ENCODE measurements around the gene WIPF3.
"Not testable (repeated sequence)": the region's sequence is repeated elsewhere in the genome, so short reads cannot be mapped to it uniquely, and the experiment has no call there.

The WIPF3 gene

GRCh38 chr7:29955075-29955792 lies 148.9 kb downstream of the WIPF3 start:
- H3K27ac ChIP-seq (ENCODE audit: low read depth, low read length) = no peak overlapping the region
- no peaks in the 10 kb centered on the region for H3K9me3 ChIP-seq (ENCODE audit: control insufficient read depth, insufficient read depth, low read depth, low read length)
- H3K4me1 ChIP-seq (ENCODE audit: control insufficient read depth, insufficient read depth, low read length) = peaks cover 18% of the 10 kb centered on the region; the same call in 1 of the 2 replicates
- peaks cover 67% of the 10 kb centered on the region for H3K36me3 ChIP-seq (ENCODE audit: control insufficient read depth, insufficient read depth, low read length)
- no peak overlapping the region for H3K4me3 ChIP-seq (ENCODE audit: low read depth, low read length)
- no peaks in the 10 kb centered on the region for H3K27me3 ChIP-seq (ENCODE audit: control insufficient read depth, insufficient read depth, low read length)
- H3K9ac ChIP-seq (ENCODE audit: low read length) = no peak overlapping the region

GRCh38 chr7:29955799-29956486 lies 149.6 kb downstream of the WIPF3 start:
- H3K4me1 ChIP-seq (ENCODE audit: control insufficient read depth, insufficient read depth, low read length) = peaks cover 18% of the 10 kb centered on the region; the same call in 1 of the 2 replicates
- peaks cover 63% of the 10 kb centered on the region for H3K36me3 ChIP-seq (ENCODE audit: control insufficient read depth, insufficient read depth, low read length)

GRCh38 chr7:29956487-29956836 lies 150.2 kb downstream of the WIPF3 start:
- no peaks in the 10 kb centered on the region for H3K9me3 ChIP-seq (ENCODE audit: control insufficient read depth, insufficient read depth, low read depth, low read length)
- H3K36me3 ChIP-seq (ENCODE audit: control insufficient read depth, insufficient read depth, low read length) = peaks cover 58% of the 10 kb centered on the region
- peaks cover 18% of the 10 kb centered on the region; the same call in 1 of the 2 replicates for H3K4me1 ChIP-seq (ENCODE audit: control insufficient read depth, insufficient read depth, low read length)
- H3K27me3 ChIP-seq (ENCODE audit: control insufficient read depth, insufficient read depth, low read length) = no peaks in the 10 kb centered on the region
- no peak overlapping the region for H3K4me3 ChIP-seq (ENCODE audit: low read depth, low read length)
- 0 out of 2 replicates have a peak overlapping the region, but pooled peaks have one; percentile 1 for H3K27ac ChIP-seq (ENCODE audit: low read depth, low read length)
- no peak overlapping the region for H3K9ac ChIP-seq (ENCODE audit: low read length)

More at GRCh38 chr7:29955799-29956486, 149.6 kb downstream of the WIPF3 start:
- Histone ChIP-seq H3K27ac (ENCODE audit: low read depth, low read length) (0 out of 2 replicates have a peak overlapping the region, but pooled peaks have one; percentile 1), H3K9ac (ENCODE audit: low read length) (no peak overlapping the region), H3K9me3 (ENCODE audit: control insufficient read depth, insufficient read depth, low read depth, low read length) (no peaks in the 10 kb centered on the region), H3K27me3 (ENCODE audit: control insufficient read depth, insufficient read depth, low read length) (no peaks in the 10 kb centered on the region), H3K4me3 (ENCODE audit: low read depth, low read length) (no peak overlapping the region)

- Histone ChIP-seq H3K4me1 (ENCODE audit: control insufficient read depth, insufficient read depth, low read length) (peaks cover 18% of the 10 kb centered on the region; the same call in 1 of the 2 replicates), H3K9ac (ENCODE audit: low read length) (no peak overlapping the region), H3K36me3 (ENCODE audit: control insufficient read depth, insufficient read depth, low read length) (peaks cover 50% of the 10 kb centered on the region), H3K9me3 (ENCODE audit: control insufficient read depth, insufficient read depth, low read depth, low read length) (peaks cover 2% of the 10 kb centered on the region; the same call in 1 of the 2 replicates), H3K4me3 (ENCODE audit: low read depth, low read length) (no peak overlapping the region), H3K27me3 (ENCODE audit: control insufficient read depth, insufficient read depth, low read length) (no peaks in the 10 kb centered on the region), H3K27ac (ENCODE audit: low read depth, low read length) (no peak overlapping the region)
These were observed 151.4 kb downstream of the WIPF3 start for GRCh38 chr7:29957521-29958310.

- H3K27me3 ChIP-seq (ENCODE audit: control insufficient read depth, insufficient read depth, low read length) = no peaks in the 10 kb centered on the region
- H3K4me1 ChIP-seq (ENCODE audit: control insufficient read depth, insufficient read depth, low read length) = peaks cover 18% of the 10 kb centered on the region; the same call in 1 of the 2 replicates
- H3K4me3 ChIP-seq (ENCODE audit: low read depth, low read length) = no peak overlapping the region
- peaks cover 2% of the 10 kb centered on the region; the same call in 1 of the 2 replicates for H3K9me3 ChIP-seq (ENCODE audit: control insufficient read depth, insufficient read depth, low read depth, low read length)
- peaks cover 47% of the 10 kb centered on the region for H3K36me3 ChIP-seq (ENCODE audit: control insufficient read depth, insufficient read depth, low read length)
- no peak overlapping the region for H3K9ac ChIP-seq (ENCODE audit: low read length)
- no peak overlapping the region for H3K27ac ChIP-seq (ENCODE audit: low read depth, low read length)
These were observed 152.5 kb downstream of the WIPF3 start for GRCh38 chr7:29958667-29959358.

GRCh38 chr7:29961611-29962010 lies 155.3 kb downstream of the WIPF3 start:
- not testable (repeated sequence) for H3K9ac ChIP-seq (ENCODE audit: low read length)

GRCh38 chr7:29962035-29962434 lies 155.7 kb downstream of the WIPF3 start:
- H3K4me3 ChIP-seq (ENCODE audit: low read depth, low read length) = no peak overlapping the region
- peaks cover 53% of the 10 kb centered on the region for H3K36me3 ChIP-seq (ENCODE audit: control insufficient read depth, insufficient read depth, low read length)
- H3K9ac ChIP-seq (ENCODE audit: low read length) = no peak overlapping the region
- H3K27ac ChIP-seq (ENCODE audit: low read depth, low read length) = no peak overlapping the region
- H3K4me1 ChIP-seq (ENCODE audit: control insufficient read depth, insufficient read depth, low read length) = peaks cover 18% of the 10 kb centered on the region; the same call in 1 of the 2 replicates
- H3K27me3 ChIP-seq (ENCODE audit: control insufficient read depth, insufficient read depth, low read length) = no peaks in the 10 kb centered on the region
- peaks cover 2% of the 10 kb centered on the region; the same call in 1 of the 2 replicates for H3K9me3 ChIP-seq (ENCODE audit: control insufficient read depth, insufficient read depth, low read depth, low read length)

More at GRCh38 chr7:29961611-29962010, 155.3 kb downstream of the WIPF3 start:
- not testable (repeated sequence) for H3K27ac ChIP-seq (ENCODE audit: low read depth, low read length); H3K27me3 ChIP-seq (ENCODE audit: control insufficient read depth, insufficient read depth, low read length); H3K9me3 ChIP-seq (ENCODE audit: control insufficient read depth, insufficient read depth, low read depth, low read length); H3K4me3 ChIP-seq (ENCODE audit: low read depth, low read length)
- Histone ChIP-seq H3K36me3 (ENCODE audit: control insufficient read depth, insufficient read depth, low read length) (peaks cover 49% of the 10 kb centered on the region), H3K4me1 (ENCODE audit: control insufficient read depth, insufficient read depth, low read length) (peaks cover 18% of the 10 kb centered on the region; the same call in 1 of the 2 replicates)

- no peak overlapping the region for H3K4me3 ChIP-seq (ENCODE audit: low read depth, low read length)
These were observed 158.7 kb downstream of the WIPF3 start for GRCh38 chr7:29965030-29965429.

More at GRCh38 chr7:29965030-29965429, 158.7 kb downstream of the WIPF3 start:
- peaks cover under 1% of the 10 kb centered on the region; the same call in 1 of the 2 replicates for H3K4me1 ChIP-seq (ENCODE audit: control insufficient read depth, insufficient read depth, low read length)
- H3K27ac ChIP-seq (ENCODE audit: low read depth, low read length) = no peak overlapping the region
- no peak overlapping the region for H3K9ac ChIP-seq (ENCODE audit: low read length)
- H3K36me3 ChIP-seq (ENCODE audit: control insufficient read depth, insufficient read depth, low read length) = peaks cover 65% of the 10 kb centered on the region
- peaks cover 2% of the 10 kb centered on the region; the same call in 1 of the 2 replicates for H3K9me3 ChIP-seq (ENCODE audit: control insufficient read depth, insufficient read depth, low read depth, low read length)
- H3K27me3 ChIP-seq (ENCODE audit: control insufficient read depth, insufficient read depth, low read length) = no peaks in the 10 kb centered on the region
